Measurements from ENCODE around the gene METAP2.

Gene METAP2

GRCh38 chr12:95460896-95461295 lies 13.1 kb upstream of the METAP2 start:
- Histone ChIP-seq H3K9me2 (replicated peaks; ENCODE audit: insufficient read depth, low read length) (no peaks in the 10 kb centered on the region), H3K4me3 (ENCODE audit: insufficient read depth, low read length, poor library complexity, severe bottlenecking) (no peak overlapping the region), H3K9me3 (ENCODE audit: insufficient read depth, low read length) (peaks cover 21% of the 10 kb centered on the region), H3K27ac (ENCODE audit: low read depth, low read length) (no peak overlapping the region), H3K79me2 (ENCODE audit: insufficient read depth, low read length) (no peaks in the 10 kb centered on the region), H3K36me3 (ENCODE audit: low read length) (no peaks in the 10 kb centered on the region), H3K9ac (ENCODE audit: low read length) (no peak overlapping the region), H4K20me1 (ENCODE audit: low read depth, low read length) (no peaks in the 10 kb centered on the region), H3F3A (ENCODE audit: insufficient read depth) (no peaks in the 10 kb centered on the region), H3K27me3 (ENCODE audit: low read length) (no peaks in the 10 kb centered on the region), H2AFZ (ENCODE audit: low read depth, low read length, severe bottlenecking) (no peak overlapping the region), H3K4me2 (ENCODE audit: low read depth, low read length, poor library complexity, severe bottlenecking) (no peak overlapping the region)
- TF ChIP-seq EZH2phosphoT487 (conservative IDR thresholded peaks at IDR 0.05; ENCODE audit: low read length): no peak
- TF ChIP-seq CTCF (IDR thresholded peaks at IDR 0.05; ENCODE audit: insufficient read depth, low read length, poor library complexity, severe bottlenecking): no peak

DNA sequence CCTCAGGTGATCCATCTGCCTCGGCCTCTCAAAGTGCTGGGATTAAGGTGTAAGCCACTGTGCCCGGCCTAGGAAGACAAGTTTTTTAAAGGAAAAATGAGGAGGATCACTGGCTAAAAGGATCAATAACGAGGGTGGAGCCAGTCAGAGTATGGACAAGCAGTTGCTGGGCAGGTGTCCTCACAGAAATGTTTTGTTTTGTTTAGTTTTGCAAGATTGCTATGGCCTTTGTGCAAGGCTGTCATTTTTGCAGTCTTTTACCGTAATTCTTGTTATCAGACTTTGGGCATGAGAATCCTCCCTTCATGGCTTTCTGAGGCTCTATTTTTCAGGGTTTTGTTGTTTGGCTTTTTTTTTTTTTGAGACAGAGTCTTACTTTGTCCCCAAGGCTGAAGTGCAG lies 11.9 kb upstream of the METAP2 start:
- Histone ChIP-seq H3K9me2 (replicated peaks; ENCODE audit: insufficient read depth, low read length) (no peaks in the 10 kb centered on the region), H3K27ac (ENCODE audit: low read depth, low read length) (no peak overlapping the region), H3K79me2 (ENCODE audit: insufficient read depth, low read length) (no peaks in the 10 kb centered on the region), H4K20me1 (ENCODE audit: low read depth, low read length) (no peaks in the 10 kb centered on the region), H3K4me3 (ENCODE audit: insufficient read depth, low read length, poor library complexity, severe bottlenecking) (no peak overlapping the region), H2AFZ (ENCODE audit: low read depth, low read length, severe bottlenecking) (no peak overlapping the region), H3K9ac (ENCODE audit: low read length) (no peak overlapping the region), H3K27me3 (ENCODE audit: low read length) (no peaks in the 10 kb centered on the region), H3K9me3 (ENCODE audit: insufficient read depth, low read length) (peaks cover 19% of the 10 kb centered on the region), H3K4me2 (ENCODE audit: low read depth, low read length, poor library complexity, severe bottlenecking) (no peak overlapping the region), H3K36me3 (ENCODE audit: low read length) (no peaks in the 10 kb centered on the region), H3F3A (ENCODE audit: insufficient read depth) (no peaks in the 10 kb centered on the region)
- TF ChIP-seq CTCF (IDR thresholded peaks at IDR 0.05; ENCODE audit: insufficient read depth, low read length, poor library complexity, severe bottlenecking): no peak
- no peak for TF ChIP-seq EZH2phosphoT487 (conservative IDR thresholded peaks at IDR 0.05; ENCODE audit: low read length)

DNA sequence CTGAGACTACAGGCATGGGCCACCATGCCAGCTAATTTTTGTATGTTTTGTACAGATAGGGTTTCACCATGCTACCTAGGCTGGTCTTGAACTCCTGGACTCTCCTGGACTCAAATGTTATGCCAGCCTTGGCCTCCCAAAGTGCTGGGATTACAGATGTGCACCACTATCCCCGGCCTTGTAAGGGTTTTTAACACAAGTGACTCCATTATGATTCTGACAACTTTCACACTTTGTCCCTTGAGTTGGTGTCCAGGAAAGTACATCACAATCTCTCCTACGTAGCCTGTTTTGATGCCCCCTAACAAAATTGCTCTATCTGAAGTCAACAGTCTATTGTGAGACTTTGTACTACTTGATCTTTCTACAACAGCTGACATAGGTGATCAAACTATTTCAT lies 11.4 kb upstream of the METAP2 start:
- TF ChIP-seq CTCF (IDR thresholded peaks at IDR 0.05; ENCODE audit: insufficient read depth, low read length, poor library complexity, severe bottlenecking): no peak
- TF ChIP-seq EZH2phosphoT487 (conservative IDR thresholded peaks at IDR 0.05; ENCODE audit: low read length): no peak
- H3F3A ChIP-seq (ENCODE audit: insufficient read depth): no peaks in the 10 kb centered on the region

More for the DNA sequence above, 11.4 kb upstream of the METAP2 start:
- no peaks in the 10 kb centered on the region for H4K20me1 ChIP-seq (ENCODE audit: low read depth, low read length)
- no peaks in the 10 kb centered on the region for H3K27me3 ChIP-seq (ENCODE audit: low read length)
- H2AFZ ChIP-seq (ENCODE audit: low read depth, low read length, severe bottlenecking): no peak overlapping the region
- H3K9me3 ChIP-seq (ENCODE audit: insufficient read depth, low read length): peaks cover 14% of the 10 kb centered on the region
- no peaks in the 10 kb centered on the region for H3K9me2 ChIP-seq (replicated peaks; ENCODE audit: insufficient read depth, low read length)
- H3K4me3 ChIP-seq (ENCODE audit: insufficient read depth, low read length, poor library complexity, severe bottlenecking): no peak overlapping the region
- no peaks in the 10 kb centered on the region for H3K36me3 ChIP-seq (ENCODE audit: low read length)
- no peak overlapping the region for H3K27ac ChIP-seq (ENCODE audit: low read depth, low read length)
- no peak overlapping the region for H3K4me2 ChIP-seq (ENCODE audit: low read depth, low read length, poor library complexity, severe bottlenecking)
- H3K79me2 ChIP-seq (ENCODE audit: insufficient read depth, low read length): no peaks in the 10 kb centered on the region
- H3K9ac ChIP-seq (ENCODE audit: low read length): no peak overlapping the region
